Measurements from ENCODE around the gene IRX3.
A peak's percentile ranks its signal among the peaks of the same experiment; 100 is the strongest.

The IRX3 gene

GRCh38 chr16:54286366-54287130, at the start of gene IRX3:
Gene IRX3 (minus strand): TSS chr16:54286787. CDS start chr16:54286050, 737 bp downstream.
- peak; percentile 89 for DNase-seq (ENCODE audit: low read depth, low spot score)

GRCh38 chr16:54335230-54335629, 48.6 kb upstream of the IRX3 start:
- no peak for DNase-seq (ENCODE audit: low read depth, low spot score)

DNA sequence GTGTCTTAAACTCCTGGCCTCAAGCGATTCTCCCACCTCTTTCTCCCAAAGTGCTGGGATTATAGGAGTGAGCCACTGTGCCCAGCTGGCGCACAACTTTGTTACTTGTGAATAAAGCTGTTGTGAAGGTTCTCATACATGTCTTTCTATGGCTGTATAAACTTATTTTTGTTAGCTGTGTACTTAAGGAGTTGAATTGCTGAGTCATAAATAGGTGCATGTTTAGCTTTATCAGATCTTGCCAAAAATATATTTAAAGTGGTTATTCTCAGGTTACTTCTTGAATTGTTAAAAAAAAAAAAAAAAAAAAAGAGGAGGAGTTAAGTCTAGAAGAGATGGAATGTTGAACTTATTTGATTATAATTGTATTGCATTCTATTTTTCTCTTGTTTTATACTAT, 47.6 kb upstream of the IRX3 start:
- DNase-seq (ENCODE audit: low read depth, low spot score): no peak

DNA sequence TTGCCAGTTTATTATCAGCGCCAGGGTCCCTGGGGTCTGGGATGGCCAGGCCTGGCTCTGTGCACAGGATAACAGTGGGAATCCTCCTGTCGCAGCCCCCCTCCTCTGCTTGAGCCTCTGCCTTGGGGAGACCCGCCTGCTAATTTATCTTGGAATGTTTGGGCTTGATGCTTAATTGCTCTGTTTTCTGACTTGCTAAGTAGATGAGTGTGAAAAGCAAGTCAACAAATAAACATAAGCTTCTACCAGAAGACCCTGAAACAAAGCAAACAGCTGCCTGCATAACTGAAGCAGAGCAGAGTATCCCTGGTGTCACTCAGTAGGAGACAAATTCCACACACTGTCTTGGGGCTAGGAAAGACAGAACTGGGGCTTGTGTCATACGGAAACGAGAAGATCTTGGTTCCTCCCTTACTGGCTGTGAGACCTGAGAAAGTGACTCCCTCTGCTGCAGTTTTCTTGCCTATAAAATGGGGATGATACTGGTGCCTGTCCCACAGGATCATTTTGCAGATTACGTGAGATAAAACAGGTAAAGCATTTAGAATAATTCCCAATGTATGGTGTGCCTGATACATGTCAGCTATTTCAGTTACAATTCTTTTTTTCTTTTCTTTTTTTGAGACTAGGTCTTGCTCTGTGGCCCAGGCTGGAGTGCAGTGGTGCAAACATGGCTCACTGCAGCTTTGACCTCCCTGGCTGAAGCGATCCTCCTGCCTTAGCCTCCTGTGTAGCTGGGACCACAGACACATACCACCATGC, 44.8 kb upstream of the IRX3 start:
- peak; percentile 82 for DNase-seq (ENCODE audit: low read depth, low spot score)

DNA sequence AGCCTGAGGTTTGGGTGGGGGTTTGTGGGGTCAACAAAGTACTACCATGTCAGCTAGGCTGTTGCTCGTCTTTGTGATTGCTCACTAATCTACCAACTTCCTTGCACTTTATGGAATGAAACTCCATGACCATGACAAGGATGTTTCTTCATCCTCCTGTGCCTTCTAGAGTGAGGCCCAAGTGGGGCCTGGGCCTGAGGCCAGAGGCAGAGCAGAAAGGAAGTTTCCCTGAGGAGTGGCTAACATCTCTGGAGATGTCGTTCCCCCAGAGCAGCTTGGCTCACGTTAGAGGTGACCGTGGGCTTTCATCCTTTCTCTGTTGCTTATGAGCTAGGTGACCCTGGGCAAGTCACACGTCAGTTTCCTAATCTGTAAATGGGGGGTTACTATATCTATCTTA, 41.0 kb upstream of the IRX3 start:
- DNase-seq (ENCODE audit: low read depth, low spot score): no peak

DNA sequence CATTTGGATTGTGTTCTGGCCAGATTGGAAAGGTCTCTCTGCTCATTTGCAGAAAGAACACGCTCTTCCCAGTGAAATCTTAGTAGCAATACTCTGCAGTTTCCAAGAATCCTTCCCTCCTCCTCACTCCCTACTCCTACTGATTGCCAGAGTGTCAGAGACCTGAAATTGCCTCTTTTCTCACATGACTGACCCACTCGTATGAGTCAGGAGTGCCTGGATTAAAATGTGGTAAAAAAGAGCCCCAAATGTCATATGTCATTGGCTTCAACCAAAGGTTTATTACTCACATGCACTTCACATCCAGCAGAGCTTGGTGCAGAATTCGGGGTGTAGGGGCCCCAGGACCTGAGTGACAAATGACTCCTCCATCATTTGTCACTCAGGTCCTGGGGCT, 39.7 kb upstream of the IRX3 start:
- DNase-seq (ENCODE audit: low read depth, low spot score): no peak

DNA sequence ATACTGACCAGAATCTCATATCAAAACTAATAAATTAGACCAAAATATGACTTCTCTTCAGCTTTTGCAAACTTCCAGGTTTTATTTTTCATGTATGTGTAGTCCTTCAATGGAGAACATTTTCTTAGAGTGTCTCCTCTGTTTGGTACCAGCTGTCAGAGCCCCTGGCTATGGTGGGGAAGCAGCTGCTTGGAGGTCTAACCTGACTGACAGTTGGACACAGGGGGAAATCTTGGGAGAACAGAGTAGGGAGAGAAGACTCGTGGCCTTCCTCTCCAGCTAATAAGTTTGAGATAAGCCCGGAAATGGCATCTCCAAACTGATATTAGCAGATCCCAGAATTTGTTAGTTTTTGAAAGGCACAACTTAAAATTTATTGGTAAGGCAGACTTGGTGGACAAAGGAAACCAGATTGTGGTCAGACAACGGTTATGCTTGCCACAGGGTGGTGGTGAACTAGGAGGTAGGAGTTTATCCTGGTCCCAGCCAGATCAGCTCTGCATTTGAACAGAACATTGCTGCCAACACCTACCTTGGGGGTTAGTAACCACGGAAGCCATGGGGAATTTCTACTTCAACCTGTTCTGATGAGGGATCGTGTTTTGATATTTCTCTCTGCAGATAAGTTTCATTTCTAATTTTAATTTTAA, 39.2 kb upstream of the IRX3 start:
- DNase-seq (ENCODE audit: low read depth, low spot score): no peak

DNA sequence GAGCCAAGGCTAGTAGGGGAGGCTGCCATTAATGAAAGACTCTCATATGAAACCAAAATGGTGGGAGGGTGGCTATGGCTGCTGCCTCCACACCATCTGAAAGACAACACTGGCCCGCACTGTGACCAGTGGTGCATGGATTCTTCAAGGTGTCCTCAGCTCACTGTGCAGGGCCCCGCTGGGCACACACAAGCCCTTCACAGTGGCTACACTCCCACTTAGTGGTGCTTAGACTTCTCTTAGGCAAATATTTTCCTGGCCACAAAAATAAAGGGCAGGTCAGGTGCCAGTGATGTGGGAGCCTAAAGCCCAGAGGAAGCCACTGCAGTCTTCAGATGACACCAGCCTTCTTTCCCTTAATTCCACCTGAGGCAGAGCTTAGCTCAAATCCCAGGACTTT, 38.1 kb upstream of the IRX3 start:
- DNase-seq (ENCODE audit: low read depth, low spot score): no peak

- DNase-seq (ENCODE audit: low read depth, low spot score): no peak
Measured at GRCh38 chr16:54320697-54321340, 34.2 kb upstream of the IRX3 start.

- DNase-seq (ENCODE audit: low read depth, low spot score): no peak
Measured at GRCh38 chr16:54318941-54319340, 32.4 kb upstream of the IRX3 start.

DNA sequence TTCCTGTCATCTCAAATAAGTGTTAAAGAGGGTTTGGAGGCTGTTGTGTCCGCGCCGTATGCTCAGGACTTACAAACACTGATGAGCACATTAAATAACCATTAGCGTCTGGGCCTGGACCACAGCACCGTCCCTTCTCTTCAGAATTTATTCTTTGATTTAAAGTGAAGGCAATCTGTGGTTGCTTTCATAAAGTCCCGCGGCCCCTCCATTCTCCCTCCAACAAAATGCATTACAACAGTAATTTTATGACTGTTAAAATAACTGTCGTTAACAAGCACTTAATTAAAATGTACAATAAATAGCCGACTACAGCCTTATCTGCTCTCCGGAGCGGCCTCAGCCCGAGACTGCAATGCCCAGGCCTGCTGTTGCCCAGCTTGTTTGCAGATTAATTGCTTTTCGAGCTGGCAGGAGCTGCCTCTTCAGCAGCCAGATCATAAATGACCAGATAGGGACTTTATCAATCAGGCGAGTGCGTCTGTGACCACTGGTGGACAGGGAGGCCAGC, 30.6 kb upstream of the IRX3 start:
- no peak for DNase-seq (ENCODE audit: low read depth, low spot score)

- DNase-seq (ENCODE audit: low read depth, low spot score): no peak
Measured at GRCh38 chr16:54316095-54316889, 29.7 kb upstream of the IRX3 start.

DNA sequence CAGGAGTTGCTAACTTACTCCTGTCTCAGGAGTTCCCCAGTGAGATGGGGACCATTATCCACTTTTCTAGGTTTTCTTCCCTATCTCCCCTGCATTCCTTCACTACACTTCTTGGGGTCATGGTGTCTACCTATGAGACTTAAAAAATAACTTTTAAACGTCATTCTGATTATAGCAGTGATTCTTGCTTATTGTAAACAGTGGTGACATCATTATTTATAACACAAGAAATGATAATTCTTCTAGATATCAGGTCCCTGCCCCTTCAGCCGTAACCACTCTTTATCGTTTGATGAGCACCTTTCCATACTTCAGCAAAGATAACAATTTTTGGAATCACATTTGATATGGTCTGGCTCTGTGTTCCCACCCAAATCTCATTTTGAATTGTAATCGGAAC, 27.2 kb upstream of the IRX3 start:
- no peak for DNase-seq (ENCODE audit: low read depth, low spot score)

DNA sequence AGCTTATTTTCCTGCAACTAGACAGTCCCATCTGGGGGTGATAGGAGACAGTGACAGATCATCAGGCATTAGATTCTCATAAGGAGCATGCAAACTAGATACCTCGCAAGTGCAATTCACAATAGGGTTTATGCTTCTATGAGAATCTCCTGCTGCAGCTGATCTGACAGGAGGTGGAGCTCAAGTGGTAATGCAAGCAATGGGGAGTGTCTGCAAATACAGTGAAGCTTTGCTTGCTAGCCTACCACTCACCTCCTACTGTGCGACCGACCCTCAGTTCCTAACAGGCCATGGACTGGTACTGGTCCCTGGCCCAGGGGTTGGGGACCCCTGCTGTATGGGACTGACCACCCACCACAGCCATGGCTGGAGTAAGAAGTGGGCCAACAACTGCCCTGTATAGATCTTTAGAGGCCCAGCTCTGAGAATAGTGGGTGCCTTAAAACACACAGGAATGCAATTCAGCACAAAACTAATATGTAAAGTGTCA, 26.0 kb upstream of the IRX3 start:
- DNase-seq (ENCODE audit: low read depth, low spot score): no peak

- DNase-seq (ENCODE audit: low read depth, low spot score): no peak
Measured at GRCh38 chr16:54309341-54309740, 22.8 kb upstream of the IRX3 start.

GRCh38 chr16:54305080-54305479, 18.5 kb upstream of the IRX3 start:
- peak; percentile 18 for DNase-seq (ENCODE audit: low read depth, low spot score)

DNA sequence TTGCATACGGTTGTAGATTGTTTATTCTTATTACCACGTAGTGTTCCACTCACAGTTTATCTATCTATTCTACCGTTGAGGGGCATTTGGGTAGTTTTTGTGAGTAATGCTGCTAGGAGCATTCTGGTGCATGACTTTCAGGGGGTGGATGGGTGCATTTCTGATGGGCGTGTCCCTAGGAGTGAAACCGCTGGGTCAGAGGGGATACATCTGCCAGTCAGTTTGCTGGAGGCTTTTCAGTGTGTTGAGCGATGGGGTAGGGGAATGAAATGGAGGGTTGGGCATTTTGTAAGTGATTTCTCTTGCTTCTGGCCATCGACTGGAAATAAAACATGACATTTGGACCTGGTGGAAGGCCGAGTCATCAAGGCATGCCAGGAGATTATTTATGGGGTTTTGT, 17.0 kb upstream of the IRX3 start:
- no peak for DNase-seq (ENCODE audit: low read depth, low spot score)

DNA sequence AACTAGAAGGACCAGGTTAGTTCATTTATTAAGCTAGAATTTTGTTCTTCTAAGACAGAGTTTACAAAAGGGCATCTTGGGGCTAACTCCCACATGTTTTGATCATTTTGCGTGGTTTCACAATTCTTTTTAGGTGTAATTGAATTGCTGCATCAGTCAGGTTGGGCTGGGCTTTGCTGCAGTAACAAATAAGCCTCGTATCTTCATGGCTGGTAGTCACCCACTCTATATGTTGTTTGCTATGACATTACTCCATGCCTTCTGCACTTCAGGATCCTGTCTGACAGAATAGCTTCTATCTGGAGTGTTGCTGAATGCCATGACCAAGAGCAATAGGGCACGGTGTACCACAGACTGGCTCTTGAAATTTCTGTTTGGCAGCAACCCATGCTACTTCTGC, 10.6 kb upstream of the IRX3 start:
- no peak for DNase-seq (ENCODE audit: low read depth, low spot score)

- no peak for DNase-seq (ENCODE audit: low read depth, low spot score)
Measured at GRCh38 chr16:54296543-54296942, 10.0 kb upstream of the IRX3 start.

- peak; percentile 15 for DNase-seq (ENCODE audit: low read depth, low spot score)
Measured at GRCh38 chr16:54291656-54292487, 5.3 kb upstream of the IRX3 start.
